A673 (cell line): Measurements from ENCODE around the gene SLC29A2. TPM values are rescaled to one million over a fixed set of nuclear protein-coding genes. Genes with fewer than 3 reads are reported as not detected.

Source experiments
- BruUV-seq: library from RNA; stranded (reverse); fragments of 400-500 nt; replicated peaks from 2 replicates; lab custom pipeline; 2021; lab: Mats Ljungman, UMichigan
- CTCF ChIA-PET: fragments of 300-600 bp; sonication (Branson Sonifier 250); formaldehyde crosslinking; loops from one replicate; lab custom pipeline; 2022; ENCODE audit warnings: antibody characterized with exemption; lab: Charles Lee
- POLR2A ChIA-PET: fragments of 300-600 bp; sonication (Branson Sonifier 250); formaldehyde crosslinking; loops from one replicate; lab custom pipeline; 2022; ENCODE audit warnings: antibody characterized with exemption; ENCODE audit not compliant: low non-redundant PET; lab: Charles Lee
- DNase-seq: peaks from one replicate; pipeline ENCODE4 v3.0.0-alpha.2; 2015; ENCODE audit warnings: low spot score
- H3K27ac ChIP-seq: fragments of 200-600 bp; sonication (generic); 2 replicates; pipeline ENCODE4 v1.5.1; 2016; ENCODE audit warnings: mixed run types, low read depth, mild to moderate bottlenecking, mixed read lengths, antibody characterized with exemption, low read length; ENCODE audit not compliant: poor library complexity, severe bottlenecking
- H3K27me3 ChIP-seq: fragments of 200-600 bp; sonication (generic); replicated peaks from 2 replicates; pipeline ENCODE4 v1.6.1; 2017; ENCODE audit warnings: mixed run types, low read depth, mild to moderate bottlenecking, mixed read lengths, antibody characterized with exemption, low read length; ENCODE audit not compliant: insufficient read depth, poor library complexity
- H3K36me3 ChIP-seq: fragments of 200-600 bp; sonication (generic); 2 replicates; pipeline ENCODE4 v1.6.1; 2016; ENCODE audit warnings: mixed run types, mild to moderate bottlenecking, mixed read lengths, antibody characterized with exemption, low read length; ENCODE audit not compliant: insufficient read depth, poor library complexity, severe bottlenecking
- H3K4me1 ChIP-seq: fragments of 200-600 bp; sonication (generic); 2 replicates; pipeline ENCODE4 v1.6.1; 2017; ENCODE audit warnings: mixed run types, mild to moderate bottlenecking, mixed read lengths, antibody characterized with exemption, low read length; ENCODE audit not compliant: insufficient read depth, poor library complexity, severe bottlenecking
- H3K4me3 ChIP-seq: fragments of 200-600 bp; sonication (generic); 2 replicates; pipeline ENCODE4 v1.5.1; 2016; ENCODE audit warnings: low read depth, mixed run types, mild to moderate bottlenecking, mixed read lengths, low read length; ENCODE audit not compliant: poor library complexity, severe bottlenecking
- H3K9me3 ChIP-seq: fragments of 200-600 bp; sonication (generic); 2 replicates; pipeline ENCODE4 v1.6.1; 2016; ENCODE audit warnings: mixed run types, low read depth, mild to moderate bottlenecking, mixed read lengths, antibody characterized with exemption, low read length; ENCODE audit not compliant: poor library complexity, severe bottlenecking
- EZH2 ChIP-seq: fragments of 200-600 bp; sonication (generic); IDR thresholded peaks from 2 replicates; pipeline ENCODE4 v1.6.1; 2017; ENCODE audit warnings: borderline replicate concordance, low read depth, mild to moderate bottlenecking, mixed read lengths, antibody characterized with exemption, low read length; ENCODE audit not compliant: poor library complexity, severe bottlenecking
- intact Hi-C: fragments of 100-400 bp; cut with micrococcal nuclease; formaldehyde crosslinking; loops from one replicate; pipeline ENCODE4 v1.10.0; 2022; ENCODE audit not compliant: unreplicated experiment
- total RNA-seq: library from RNA; stranded (reverse); gene quantifications from 2 replicates; pipeline ENCODE4 v1.2.3, GENCODE V29; 2021
- TF ChIP-seq, protein P1 (sequence below): fragments of 300-800, 200-600 bp; sonication (generic); conservative IDR thresholded peaks from 2 replicates; pipeline ENCODE4 v1.5.1; 2017; ENCODE audit warnings: low read depth, mild to moderate bottlenecking, antibody characterized with exemption, low read length, moderate library complexity, mixed read lengths

Gene SLC29A2
- total RNA-seq, 1 experiment from 2014 or later, result 62.4 TPM

DNA sequence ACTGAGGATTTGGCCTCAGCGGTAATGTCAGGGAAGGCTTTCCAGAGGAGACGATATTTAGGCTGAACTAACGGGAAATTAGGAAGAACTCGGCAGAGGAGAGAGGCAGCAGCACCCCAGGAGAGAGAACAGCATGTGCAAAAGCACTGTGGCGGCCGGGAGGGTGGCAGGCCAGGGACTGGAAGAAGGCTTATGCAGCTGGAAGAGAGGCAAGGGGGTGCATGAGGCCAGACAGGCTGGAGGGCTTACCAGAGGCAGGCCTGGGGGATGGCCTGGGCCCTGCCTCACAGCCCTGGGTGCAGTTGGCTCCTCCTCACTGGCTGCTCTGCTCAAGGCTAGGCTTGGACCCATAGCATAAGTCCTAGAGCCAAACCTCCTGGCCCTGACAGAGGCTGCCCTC lies 41.6 kb upstream of the SLC29A2 start:
- peaks cover 4% of the 10 kb centered on the region for H3K4me1 ChIP-seq
- no peaks in the 10 kb centered on the region for H3K36me3 ChIP-seq
- BruUV-seq, result no TSS peak
- H3K9me3 ChIP-seq, result no peaks in the 10 kb centered on the region
- CTCF ChIA-PET, result no interaction called here
- DNase-seq, result no peak
- intact Hi-C loops, result no loop called here
- TF ChIP-seq, protein P1, sequence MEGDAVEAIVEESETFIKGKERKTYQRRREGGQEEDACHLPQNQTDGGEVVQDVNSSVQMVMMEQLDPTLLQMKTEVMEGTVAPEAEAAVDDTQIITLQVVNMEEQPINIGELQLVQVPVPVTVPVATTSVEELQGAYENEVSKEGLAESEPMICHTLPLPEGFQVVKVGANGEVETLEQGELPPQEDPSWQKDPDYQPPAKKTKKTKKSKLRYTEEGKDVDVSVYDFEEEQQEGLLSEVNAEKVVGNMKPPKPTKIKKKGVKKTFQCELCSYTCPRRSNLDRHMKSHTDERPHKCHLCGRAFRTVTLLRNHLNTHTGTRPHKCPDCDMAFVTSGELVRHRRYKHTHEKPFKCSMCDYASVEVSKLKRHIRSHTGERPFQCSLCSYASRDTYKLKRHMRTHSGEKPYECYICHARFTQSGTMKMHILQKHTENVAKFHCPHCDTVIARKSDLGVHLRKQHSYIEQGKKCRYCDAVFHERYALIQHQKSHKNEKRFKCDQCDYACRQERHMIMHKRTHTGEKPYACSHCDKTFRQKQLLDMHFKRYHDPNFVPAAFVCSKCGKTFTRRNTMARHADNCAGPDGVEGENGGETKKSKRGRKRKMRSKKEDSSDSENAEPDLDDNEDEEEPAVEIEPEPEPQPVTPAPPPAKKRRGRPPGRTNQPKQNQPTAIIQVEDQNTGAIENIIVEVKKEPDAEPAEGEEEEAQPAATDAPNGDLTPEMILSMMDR, result no peak
- no peak for TF ChIP-seq EZH2
- peaks cover 7% of the 10 kb centered on the region for H3K27me3 ChIP-seq
- no peak overlapping the region for H3K27ac ChIP-seq
- H3K4me3 ChIP-seq, result no peak overlapping the region
- POLR2A ChIA-PET, result no interaction called here

DNA sequence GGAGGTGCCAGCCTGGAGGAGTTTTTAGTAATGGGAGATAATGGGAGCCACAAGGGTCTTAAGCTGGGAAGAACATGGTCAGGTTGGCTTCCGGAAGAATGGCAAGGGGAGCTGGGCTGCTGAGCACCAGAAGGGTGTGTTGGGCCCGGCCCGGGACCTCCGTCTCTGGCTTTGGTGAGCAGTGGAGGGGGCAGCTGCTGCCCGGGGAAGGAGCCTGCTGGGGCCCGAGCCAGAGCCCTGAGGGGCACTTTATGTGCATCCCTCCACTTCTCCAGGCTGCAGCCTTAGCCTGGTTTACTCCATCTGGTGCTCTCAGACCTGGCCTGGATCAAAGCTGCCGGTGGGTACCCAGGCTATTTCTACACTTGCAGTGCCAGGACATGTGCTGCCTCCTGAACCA lies 40.5 kb upstream of the SLC29A2 start:
- CTCF ChIA-PET, result interaction anchor here (1.1 kb wide), 1 partner anchor 18 kb away, joined by 4 read pairs; no protein-coding TSS in a partner anchor
- Histone ChIP-seq H3K4me3 (no peak overlapping the region), H3K9me3 (no peaks in the 10 kb centered on the region), H3K36me3 (no peaks in the 10 kb centered on the region), H3K27me3 (peaks cover 7% of the 10 kb centered on the region), H3K27ac (no peak overlapping the region), H3K4me1 (peaks cover 4% of the 10 kb centered on the region)
- DNase-seq, result no peak
- intact Hi-C loops, result no loop called here
- POLR2A ChIA-PET, result no interaction called here
- BruUV-seq, result no TSS peak
- TF ChIP-seq, protein P1, result no peak
- no peak for TF ChIP-seq EZH2

DNA sequence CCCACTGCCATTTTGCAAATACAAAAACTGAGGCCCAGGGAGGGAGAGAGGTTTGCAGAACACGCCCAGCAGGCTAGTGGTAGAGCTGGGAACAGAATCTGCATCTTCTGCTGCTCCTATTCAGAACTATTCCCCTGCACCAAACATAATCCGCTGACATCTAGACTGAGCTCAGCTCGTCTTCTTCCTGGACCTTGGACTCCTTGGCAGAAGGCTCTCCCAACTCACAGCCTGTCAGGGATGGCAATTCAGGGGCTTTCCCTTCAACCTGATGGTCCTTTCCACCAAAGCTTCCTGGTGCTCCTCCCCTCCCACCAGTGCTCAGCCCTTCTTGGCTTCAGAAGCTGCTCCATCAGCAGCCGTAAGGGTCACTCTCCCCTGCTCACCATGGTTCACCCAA lies 39.8 kb upstream of the SLC29A2 start:
- CTCF ChIA-PET, result interaction anchor here (1.1 kb wide), 1 partner anchor 19 kb away, joined by 4 read pairs; no protein-coding TSS in a partner anchor
- DNase-seq, result no peak
- POLR2A ChIA-PET, result no interaction called here
- no peak overlapping the region for H3K27ac ChIP-seq
- H3K9me3 ChIP-seq, result no peaks in the 10 kb centered on the region
- no peaks in the 10 kb centered on the region for H3K36me3 ChIP-seq
- TF ChIP-seq, protein P1, result no peak
- TF ChIP-seq EZH2, result no peak
- intact Hi-C loops, result no loop called here
- peaks cover 7% of the 10 kb centered on the region for H3K27me3 ChIP-seq
- H3K4me3 ChIP-seq, result no peak overlapping the region
- peaks cover 4% of the 10 kb centered on the region for H3K4me1 ChIP-seq
- no TSS peak for BruUV-seq
